Lung microvascular endothelial cell (primary cell): ENCODE measurements around the gene CPSF3. TPM values are rescaled to one million over a fixed set of nuclear protein-coding genes. Genes with fewer than 3 reads are reported as not detected.
"Not testable (repeated sequence)": the region's sequence is repeated elsewhere in the genome, so short reads cannot be mapped to it uniquely, and the experiment has no call there.

ENCODE experiments used
- DNase-seq, 2 donors: peaks; one replicate each; pipeline versions ENCODE4 v3.0.0 to v3.0.0-alpha.2; 2010; ENCODE audit warnings: low read depth in 2 of 2
- total RNA-seq: library from RNA; depleted of rRNA; stranded (reverse); fragments of >200 nt; gene quantifications from 2 replicates; pipeline ENCODE4 v1.2.1, GENCODE V29; 2014

The CPSF3 gene
- total RNA-seq, 1 donor from 2014 or later, result 22.0 TPM

GRCh38 chr2:9498210-9498609 is 74.8 kb downstream of the CPSF3 start:
- peak in 1 of 2 donors; percentile 62 for DNase-seq

GRCh38 chr2:9508931-9509330 is 85.5 kb downstream of the CPSF3 start:
- no peak for DNase-seq

GRCh38 chr2:9513946-9514345 is 90.5 kb downstream of the CPSF3 start:
- DNase-seq, result not testable (repeated sequence)

- DNase-seq, result no peak
Measured at GRCh38 chr2:9517118-9517782, 93.8 kb downstream of the CPSF3 start.

GRCh38 chr2:9518163-9518562 is 94.7 kb downstream of the CPSF3 start:
- no peak for DNase-seq

- DNase-seq, result no peak
Measured at GRCh38 chr2:9518780-9519179, 95.3 kb downstream of the CPSF3 start.

- DNase-seq, result peak in 1 of 2 donors; percentile 50
Measured at GRCh38 chr2:9519250-9519649, 95.8 kb downstream of the CPSF3 start.

Other genes with a start within 250 kb of the CPSF3 start
- gene ASAP2, start 216.8 kb upstream of the CPSF3 start, total RNA-seq, result 26.2 and 28.8 TPM in 2 replicates
- 25.6 and 31.6 TPM in 2 replicates for gene ITGB1BP1, start 126 bp upstream of the CPSF3 start, total RNA-seq
- 28.2 and 34.4 TPM in 2 replicates for gene IAH1, start 50.9 kb downstream of the CPSF3 start, total RNA-seq
- 39.7 and 40.7 TPM in 2 replicates for gene ADAM17, start 132.2 kb downstream of the CPSF3 start, total RNA-seq
- gene YWHAQ, start 207.3 kb downstream of the CPSF3 start, total RNA-seq, result 152 and 217 TPM in 2 replicates